NCI-H2029 (cell line): ENCODE measurements around the gene ZFP36L1.
"Not testable (repeated sequence)": the region's sequence is repeated elsewhere in the genome, so short reads cannot be mapped to it uniquely, and the experiment has no call there.

Source experiments
- DNase-seq: peaks from one replicate; lab custom pipeline; 2025; lab: John Stamatoyannopoulos, UW

Gene ZFP36L1

GRCh38 chr14:68784226-68784910, 8.5 kb downstream of the ZFP36L1 start:
- DNase-seq: no peak

- DNase-seq: no peak
Observed at GRCh38 chr14:68783408-68784225, 9.2 kb downstream of the ZFP36L1 start.

DNA sequence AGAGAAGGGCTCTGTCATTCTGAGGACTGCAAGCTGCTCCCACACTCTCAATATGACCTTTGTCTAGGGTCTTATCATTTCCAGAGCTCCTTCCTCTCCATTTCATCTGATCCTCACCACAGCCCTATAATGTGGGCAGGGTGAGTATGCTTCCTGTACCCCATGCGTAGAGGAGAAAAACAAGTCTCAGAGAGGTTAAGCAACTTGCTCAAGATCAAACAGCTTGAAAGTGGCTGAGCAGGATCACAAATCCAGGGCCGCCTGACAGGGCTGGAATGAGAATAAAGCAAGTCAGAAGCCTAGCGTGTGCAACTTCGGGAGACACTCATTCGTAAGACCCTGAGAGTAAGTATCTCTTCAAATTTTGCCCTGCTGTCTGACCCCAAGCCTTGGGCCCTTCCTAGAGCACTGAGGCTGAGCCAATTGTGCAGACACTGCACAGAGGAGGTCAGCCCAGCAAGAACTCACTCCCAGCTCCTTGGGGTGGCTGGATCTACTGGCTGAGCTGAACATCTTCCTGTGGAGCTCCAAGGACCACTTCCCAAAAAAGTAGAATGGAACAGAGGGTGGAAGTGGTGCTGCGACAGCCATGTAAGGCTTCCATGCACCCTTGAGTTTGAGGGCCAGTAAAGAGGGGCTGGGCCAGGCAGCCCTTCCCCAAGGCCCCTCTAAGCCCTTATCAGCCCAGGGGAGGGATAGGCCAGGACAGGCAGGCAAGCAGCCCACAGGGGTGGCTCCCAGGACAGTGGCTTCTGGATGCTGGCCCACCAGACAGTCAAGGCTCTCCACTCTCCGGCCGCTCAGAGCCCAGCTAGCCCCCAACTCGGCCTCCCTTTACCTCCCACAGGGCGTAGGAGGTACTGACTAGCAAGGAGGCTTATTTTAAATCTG, 10.5 kb downstream of the ZFP36L1 start:
- DNase-seq: no peak

DNA sequence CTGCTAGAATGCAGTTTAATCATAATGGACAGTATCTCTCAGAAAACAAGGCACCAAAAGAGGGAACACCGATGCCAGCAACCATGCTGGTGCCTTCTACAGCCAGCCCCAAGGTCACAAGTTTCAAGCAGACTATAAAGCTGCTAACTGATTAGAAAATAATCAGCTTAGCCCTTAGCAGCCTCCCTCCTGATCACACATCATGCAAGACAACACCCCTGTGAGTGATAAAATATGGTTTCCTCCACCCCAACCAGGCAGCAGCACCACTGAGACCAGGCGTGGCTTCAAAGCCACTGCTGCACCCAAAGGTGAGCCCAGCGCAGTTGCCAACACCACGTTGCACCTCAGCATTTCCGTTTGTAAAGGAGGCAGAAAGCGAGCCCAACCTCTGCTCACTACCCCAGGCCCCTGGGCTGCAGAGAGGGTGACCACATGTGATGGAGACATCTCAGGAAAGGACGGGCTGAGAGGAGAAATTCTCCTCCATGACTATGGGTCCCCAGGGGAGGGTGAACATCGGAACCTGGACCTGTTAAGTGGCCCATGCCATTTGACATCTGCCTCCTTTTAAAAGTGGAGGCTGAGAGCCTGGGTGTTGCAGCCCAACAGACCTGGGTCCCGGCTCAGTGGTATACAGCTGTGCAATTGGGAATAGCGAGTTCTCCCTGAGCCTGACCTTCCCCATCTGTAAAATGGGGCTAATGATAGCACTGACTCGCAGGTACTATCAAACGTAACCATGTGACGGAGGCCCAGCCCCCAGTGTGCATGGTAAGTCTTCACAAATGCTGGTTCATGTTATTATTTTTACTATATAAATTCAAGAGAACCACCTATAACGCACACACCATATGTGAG, 11.5 kb downstream of the ZFP36L1 start:
- no peak for DNase-seq

- DNase-seq: no peak
Observed at GRCh38 chr14:68780358-68781160, 12.3 kb downstream of the ZFP36L1 start.

DNA sequence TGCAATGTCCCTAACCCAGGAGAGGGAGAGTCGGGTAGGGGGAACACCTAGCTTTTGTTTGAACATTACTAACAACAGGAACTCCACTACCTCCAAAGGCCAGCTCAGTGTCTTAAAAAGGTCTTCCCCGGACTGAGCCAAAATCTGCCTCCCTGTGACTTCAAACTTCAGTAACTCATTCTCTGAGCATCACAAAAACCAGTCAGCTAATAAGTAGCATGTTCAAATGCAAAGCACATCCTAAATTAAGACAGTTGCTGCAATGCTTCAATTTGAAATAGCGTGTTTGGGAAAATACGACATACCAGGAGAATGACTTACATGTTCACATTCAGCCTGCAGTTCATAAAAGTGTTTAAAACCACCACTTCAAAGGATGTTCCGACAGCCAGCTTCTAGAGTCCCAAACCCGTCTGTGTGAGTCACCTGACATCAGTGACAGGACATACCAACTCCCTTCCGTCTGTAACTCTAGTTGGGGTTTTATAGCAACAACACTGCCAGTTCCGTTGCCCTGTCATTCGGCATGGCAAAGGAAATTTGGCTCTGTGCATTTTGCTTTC, 13.0 kb downstream of the ZFP36L1 start:
- no peak for DNase-seq

GRCh38 chr14:68777644-68778043, 15.2 kb downstream of the ZFP36L1 start:
- DNase-seq: no peak

GRCh38 chr14:68775614-68776126, 17.2 kb downstream of the ZFP36L1 start:
- DNase-seq: no peak

- DNase-seq: no peak
Observed at GRCh38 chr14:68774771-68775613, 17.9 kb downstream of the ZFP36L1 start.

GRCh38 chr14:68772761-68773381, 20.0 kb downstream of the ZFP36L1 start:
- no peak for DNase-seq

DNA sequence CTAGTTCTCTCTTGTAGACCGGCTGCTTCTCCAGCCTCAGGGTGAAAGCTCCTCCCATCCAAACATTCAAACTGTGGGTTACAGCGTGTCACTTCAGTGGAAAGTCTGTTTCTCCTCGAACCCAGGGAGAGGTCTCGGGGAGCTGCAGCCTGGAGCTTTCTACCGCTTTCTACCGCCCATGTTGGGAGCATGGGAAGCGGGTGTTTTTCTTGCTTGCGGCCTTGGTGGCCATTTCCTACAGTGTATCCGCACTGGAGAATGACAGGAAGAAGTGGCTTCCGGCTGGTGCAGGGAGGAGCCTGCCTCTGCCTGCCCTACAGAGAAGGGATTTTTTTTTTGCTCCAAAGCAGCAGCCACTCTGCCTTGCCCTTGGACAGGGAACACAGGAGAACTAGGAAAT, 21.2 kb downstream of the ZFP36L1 start:
- no peak for DNase-seq

DNA sequence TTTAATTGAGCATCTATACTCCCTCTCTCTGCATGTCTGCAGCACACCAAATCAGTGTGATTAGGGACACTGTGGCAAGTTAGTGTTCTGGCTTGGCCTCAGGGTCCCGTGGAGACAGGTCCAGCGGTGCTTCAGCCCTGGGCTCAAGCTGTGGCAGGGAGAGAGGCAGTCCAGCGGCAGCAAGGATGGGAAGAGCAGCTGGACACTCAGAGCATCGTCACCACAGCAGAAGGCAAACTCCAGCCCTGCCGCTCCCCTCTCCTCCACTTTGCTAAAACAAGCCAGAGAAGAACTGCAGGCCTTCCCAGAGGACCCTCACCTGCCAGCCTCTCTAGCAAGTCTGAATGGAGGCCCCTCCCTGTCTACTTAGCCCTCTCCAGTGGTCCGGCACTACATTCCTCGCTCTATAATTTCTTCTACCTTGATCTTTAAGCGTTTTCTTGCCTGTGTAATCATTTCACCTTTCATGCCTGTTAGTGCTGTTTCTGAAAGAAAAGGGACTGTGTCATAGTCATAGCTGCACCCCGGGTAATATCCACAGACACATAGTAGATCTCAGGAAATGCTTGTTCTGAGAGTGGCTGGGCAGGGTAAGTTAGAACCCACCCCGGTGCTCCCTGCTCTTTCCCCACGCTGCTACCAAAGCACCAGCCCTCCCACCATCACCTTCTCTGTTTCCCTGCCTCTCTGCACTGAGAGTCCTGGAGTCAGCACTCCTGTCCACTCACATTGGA, 22.1 kb downstream of the ZFP36L1 start:
- DNase-seq: no peak

GRCh38 chr14:68770051-68770450, 22.8 kb downstream of the ZFP36L1 start:
- DNase-seq: no peak

DNA sequence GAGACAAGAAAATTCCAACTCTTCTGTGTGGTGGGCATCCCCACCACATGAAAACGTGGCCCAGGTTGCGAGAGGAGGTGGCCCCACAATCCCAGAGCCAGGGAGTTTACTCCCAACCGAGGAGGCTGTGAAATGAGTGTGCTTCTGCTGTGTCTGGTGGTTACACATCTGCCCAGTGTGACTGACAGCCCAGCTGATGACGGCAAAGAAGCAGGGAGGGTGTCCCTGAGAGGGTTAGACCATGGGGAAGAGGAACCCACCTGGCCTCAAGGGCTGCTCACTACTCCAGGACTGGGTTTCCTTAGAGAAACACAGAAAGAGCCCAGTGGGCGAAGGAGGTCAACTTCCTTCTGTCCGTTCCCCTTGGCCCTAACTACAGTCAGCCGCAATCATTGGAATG, 24.6 kb downstream of the ZFP36L1 start:
- no peak for DNase-seq

- no peak for DNase-seq
Observed at GRCh38 chr14:68767248-68767645, 25.6 kb downstream of the ZFP36L1 start.

DNA sequence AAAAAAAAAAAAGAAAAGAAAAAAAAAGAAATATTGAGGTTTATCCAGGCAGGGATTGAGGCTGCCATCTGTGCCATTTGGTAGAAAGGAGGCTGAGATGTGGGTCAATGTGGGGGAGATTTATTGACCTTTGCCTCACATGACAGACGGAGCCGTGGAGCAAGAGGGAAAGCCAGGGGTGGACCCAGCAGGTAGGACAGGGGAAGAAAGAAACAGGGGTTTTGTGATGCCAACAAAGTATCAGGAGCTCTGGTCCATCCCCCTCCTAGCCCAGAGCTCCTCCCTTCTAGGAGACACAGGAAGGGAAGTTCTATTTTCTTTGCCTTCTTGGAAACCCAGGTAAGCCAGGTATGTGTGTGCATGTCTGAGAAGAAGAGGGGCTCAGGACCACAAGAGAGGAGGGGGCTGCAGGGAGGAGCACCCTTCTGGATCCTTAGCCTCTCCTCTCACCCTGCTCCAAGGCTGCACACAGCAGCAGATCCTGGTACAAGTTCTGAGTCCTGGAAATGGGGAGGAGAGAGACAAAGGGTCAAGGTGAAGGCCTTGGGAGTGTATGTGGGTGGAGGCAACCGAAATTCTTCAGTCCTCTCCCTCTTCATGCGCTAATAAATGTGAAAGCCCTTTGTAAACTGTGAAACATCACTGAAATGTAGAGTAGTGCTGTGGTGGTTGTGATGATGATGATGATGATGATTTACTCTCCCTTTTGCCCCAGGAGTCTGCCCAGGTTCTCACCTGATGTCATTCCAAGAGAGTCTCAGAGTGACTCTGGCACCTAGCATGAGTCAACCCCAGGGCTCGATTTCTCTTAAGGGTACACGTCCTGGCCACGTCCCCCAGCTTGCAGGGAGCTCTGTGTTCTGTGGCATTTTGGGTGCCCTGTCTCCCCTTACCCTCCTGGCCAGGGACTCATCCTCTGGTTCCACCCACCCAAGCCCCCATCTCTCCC, 26.3 kb downstream of the ZFP36L1 start:
- no peak for DNase-seq

DNA sequence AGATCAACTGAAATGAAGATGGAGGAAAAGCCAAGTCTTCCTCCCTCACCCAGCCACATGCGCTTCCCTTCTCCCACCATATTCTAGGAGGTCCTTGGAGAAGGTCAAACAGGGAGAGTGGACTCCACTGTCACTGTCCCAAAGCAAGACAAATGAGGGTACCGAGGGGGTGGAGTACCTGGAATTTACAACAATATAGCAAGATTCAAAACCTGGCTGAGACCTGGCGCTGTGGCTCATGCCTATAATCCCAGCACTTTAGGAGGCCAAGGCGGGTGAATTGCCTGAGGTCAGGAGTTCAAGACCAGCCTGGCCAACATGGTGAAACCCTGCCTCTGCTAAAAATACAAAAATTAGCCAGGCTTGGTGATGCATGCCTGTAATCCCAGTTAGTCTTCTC, 29.0 kb downstream of the ZFP36L1 start:
- not testable (repeated sequence) for DNase-seq
